ENCODE measurements around the gene FPR1.

- no peak for TF ChIP-seq CTCF (IDR thresholded peaks at IDR 0.05)
- no peak for TF ChIP-seq EP300 (IDR thresholded peaks at IDR 0.05)
- no peak for TF ChIP-seq POLR2A (IDR thresholded peaks at IDR 0.05)
- no peak for TF ChIP-seq POLR2AphosphoS5 (IDR thresholded peaks at IDR 0.05)
Observed at GRCh38 chr19:51798062-51798461, 46.4 kb upstream of the FPR1 start.
